Esophagus muscularis mucosa (tissue), 4 donors: ENCODE data around the gene LTV1. TPM values are rescaled to one million over a fixed set of nuclear protein-coding genes. Genes with fewer than 3 reads are reported as not detected.

Source experiments
- DNase-seq: peaks from one replicate; pipeline ENCODE4 v3.0.0-alpha.2; 2017; ENCODE audit errors: extremely low spot score
- H3K27ac ChIP-seq, 4 donors: fragments of 200-600 bp; sonication (generic); replicated peaks in 1 of 4; 1 replicate in 3 of 4; 2 replicates in 1 of 4; pipeline ENCODE4 v1.5.1; 2016 to 2019; ENCODE audit warnings: mild to moderate bottlenecking in 1 of 4
- H3K27me3 ChIP-seq, 4 donors: fragments of 200-600 bp; sonication (generic); one replicate each; pipeline versions ENCODE4 v1.5.1 to v1.6.0; 2016 to 2019
- H3K36me3 ChIP-seq, 4 donors: fragments of 200-600 bp; sonication (generic); one replicate each; pipeline ENCODE4 v1.5.1; 2016 to 2019
- H3K4me1 ChIP-seq, 4 donors: fragments of 200-600 bp; sonication (generic); one replicate each; pipeline ENCODE4 v1.5.1; 2016 to 2019
- H3K4me3 ChIP-seq, 4 donors: fragments of 200-600 bp; sonication (generic); 1 replicate in 2 of 4; 2 replicates in 2 of 4; pipeline ENCODE4 v1.5.1; 2016 to 2019; ENCODE audit warnings: mild to moderate bottlenecking in 4 of 4, moderate library complexity in 1 of 4
- H3K9me3 ChIP-seq, 4 donors: fragments of 200-600 bp; sonication (generic); 1 replicate in 3 of 4; 2 replicates in 1 of 4; pipeline ENCODE4 v1.5.1; 2016 to 2019
- EP300 ChIP-seq: sonication (generic); formaldehyde crosslinking; IDR thresholded peaks from one replicate; pipeline ENCODE4 v1.6.1; 2017; ENCODE audit warnings: antibody characterized with exemption
- POLR2A ChIP-seq: fragments of 450-650 bp; IDR thresholded peaks from one replicate; pipeline ENCODE4 v1.6.1; 2017; ENCODE audit warnings: antibody characterized with exemption, moderate library complexity, mild to moderate bottlenecking, low read depth
- POLR2AphosphoS5 ChIP-seq, 2 donors: sonication (generic); formaldehyde crosslinking; IDR thresholded peaks; one replicate each; pipeline ENCODE4 v1.6.1; 2017; ENCODE audit warnings: antibody characterized with exemption in 2 of 2
- WGBS: methylation state at CpG from one replicate; pipeline ENCODE4 v1.1.5; 2018; 5-methylcytosine and 5-hydroxymethylcytosine counted together
- intact Hi-C: fragments of 100-400 bp; cut with DNase I; formaldehyde crosslinking; loops from one replicate; pipeline ENCODE4 v1.15.1; 2023
- total RNA-seq, 4 donors: library from RNA; depleted of rRNA; stranded (reverse); fragments of >200 nt; gene quantifications; one replicate each; pipeline versions ENCODE4 v1.1.0 to v1.2.1, GENCODE V29; 2016
- TF ChIP-seq, protein P1 (sequence below), 3 experiments: fragments of 200-600 bp in 2 of 3; fragments of 450-650 bp in 1 of 3; sonication (generic) in 2 of 3; IDR thresholded peaks; one replicate each; pipeline ENCODE4 v1.5.1; 2017 to 2019; ENCODE audit warnings: antibody characterized with exemption in 3 of 3, mild to moderate bottlenecking in 2 of 3, moderate library complexity in 1 of 3

Gene LTV1
- total RNA-seq, 4 donors from 2014 or later, result 15.0 to 20.0 (median 18.0) TPM

GRCh38 chr6:143817621-143818020, 25.5 kb upstream of the LTV1 start:
- H3K9me3 ChIP-seq, result no peaks in the 10 kb centered on the region
- H3K27me3 ChIP-seq, result no peaks in the 10 kb centered on the region
- peaks cover 0 to 10% (median 2%) of the 10 kb centered on the region in 4 donors for H3K36me3 ChIP-seq
- peaks cover 0 to 7% (median 5%) of the 10 kb centered on the region in 4 donors for H3K4me1 ChIP-seq
- TF ChIP-seq EP300 (no peak), POLR2AphosphoS5 (IDR thresholded peaks at IDR 0.05) (no peak), POLR2A (no peak)
- TF ChIP-seq, protein P1, sequence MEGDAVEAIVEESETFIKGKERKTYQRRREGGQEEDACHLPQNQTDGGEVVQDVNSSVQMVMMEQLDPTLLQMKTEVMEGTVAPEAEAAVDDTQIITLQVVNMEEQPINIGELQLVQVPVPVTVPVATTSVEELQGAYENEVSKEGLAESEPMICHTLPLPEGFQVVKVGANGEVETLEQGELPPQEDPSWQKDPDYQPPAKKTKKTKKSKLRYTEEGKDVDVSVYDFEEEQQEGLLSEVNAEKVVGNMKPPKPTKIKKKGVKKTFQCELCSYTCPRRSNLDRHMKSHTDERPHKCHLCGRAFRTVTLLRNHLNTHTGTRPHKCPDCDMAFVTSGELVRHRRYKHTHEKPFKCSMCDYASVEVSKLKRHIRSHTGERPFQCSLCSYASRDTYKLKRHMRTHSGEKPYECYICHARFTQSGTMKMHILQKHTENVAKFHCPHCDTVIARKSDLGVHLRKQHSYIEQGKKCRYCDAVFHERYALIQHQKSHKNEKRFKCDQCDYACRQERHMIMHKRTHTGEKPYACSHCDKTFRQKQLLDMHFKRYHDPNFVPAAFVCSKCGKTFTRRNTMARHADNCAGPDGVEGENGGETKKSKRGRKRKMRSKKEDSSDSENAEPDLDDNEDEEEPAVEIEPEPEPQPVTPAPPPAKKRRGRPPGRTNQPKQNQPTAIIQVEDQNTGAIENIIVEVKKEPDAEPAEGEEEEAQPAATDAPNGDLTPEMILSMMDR (IDR thresholded peaks at IDR 0.05), result no peak
- intact Hi-C loops, result no loop called here
- no peak overlapping the region for H3K27ac ChIP-seq
- H3K4me3 ChIP-seq, result no peak overlapping the region
- DNase-seq, result no peak

DNA sequence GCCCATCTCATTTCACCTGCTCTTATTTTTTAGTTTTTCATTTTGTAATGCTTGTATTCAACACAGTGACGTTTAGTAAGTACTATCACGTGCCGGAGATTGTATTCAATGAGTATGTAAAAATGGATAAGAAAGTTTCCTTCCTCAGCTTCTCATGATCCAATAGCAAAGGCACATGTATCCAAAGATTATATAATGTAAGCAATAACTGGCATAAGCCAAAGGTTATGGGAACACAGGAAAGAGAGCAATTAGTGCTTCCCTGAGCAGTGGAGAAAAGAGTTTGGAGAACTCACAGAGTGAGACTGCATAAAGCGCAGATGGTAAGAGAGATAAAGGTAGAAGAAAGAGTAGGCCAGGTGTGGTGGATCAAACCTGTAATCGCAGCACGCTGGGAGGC, 21.8 kb upstream of the LTV1 start:
- peaks cover 0 to 20% (median 8%) of the 10 kb centered on the region in 4 donors for H3K36me3 ChIP-seq
- H3K4me1 ChIP-seq, result peaks cover 3 to 17% (median 11%) of the 10 kb centered on the region in 4 donors
- no peaks in the 10 kb centered on the region for H3K9me3 ChIP-seq
- H3K27me3 ChIP-seq, result no peaks in the 10 kb centered on the region
- intact Hi-C loops, result no loop called here
- WGBS, result 81% methylated on average over 6 of the region's 6 CpGs
- H3K4me3 ChIP-seq, result no peak overlapping the region
- H3K27ac ChIP-seq, result no peak overlapping the region
- TF ChIP-seq, protein P1 (IDR thresholded peaks at IDR 0.05), result no peak
- TF ChIP-seq POLR2A (no peak), POLR2AphosphoS5 (IDR thresholded peaks at IDR 0.05) (no peak), EP300 (no peak)
- DNase-seq, result no peak

DNA sequence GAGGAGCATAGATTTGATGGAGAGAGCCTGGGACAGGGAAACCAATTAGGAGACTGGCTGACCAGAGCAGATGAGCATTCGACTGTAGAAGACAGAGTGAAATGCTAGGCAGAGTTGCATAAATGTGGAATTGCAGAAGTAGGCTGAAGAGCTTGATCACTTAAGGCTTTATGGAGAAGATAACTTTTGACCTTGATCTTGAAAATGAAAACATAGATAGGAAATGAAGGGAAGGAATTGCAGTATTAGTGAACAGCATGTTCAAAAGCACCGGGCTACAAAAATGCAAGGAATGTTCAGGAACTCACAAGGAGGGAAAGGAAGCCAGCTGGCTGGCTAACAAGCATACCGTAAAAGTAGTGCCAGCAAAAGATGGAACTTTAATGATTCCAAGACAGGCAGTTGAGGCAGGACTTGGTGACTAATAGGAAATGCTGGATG, 20.5 kb upstream of the LTV1 start:
- no peak overlapping the region for H3K4me3 ChIP-seq
- intact Hi-C loops, result no loop called here
- H3K9me3 ChIP-seq, result no peaks in the 10 kb centered on the region
- H3K27ac ChIP-seq, result peak overlapping the region in 3 of 4 donors; percentile 11 to 46 (median 28)
- H3K27me3 ChIP-seq, result no peaks in the 10 kb centered on the region
- H3K36me3 ChIP-seq, result peaks cover 0 to 20% (median 8%) of the 10 kb centered on the region in 4 donors
- TF ChIP-seq POLR2A, result no peak
- TF ChIP-seq POLR2AphosphoS5 (IDR thresholded peaks at IDR 0.05), result no peak
- no peak for TF ChIP-seq EP300
- peaks cover 3 to 17% (median 11%) of the 10 kb centered on the region in 4 donors for H3K4me1 ChIP-seq
- 48% methylated on average over 3 of the region's 3 CpGs for WGBS
- DNase-seq, result no peak

GRCh38 chr6:143823548-143823947, 19.6 kb upstream of the LTV1 start:
- WGBS, result 86% methylated on average over 6 of the region's 6 CpGs
- no peak overlapping the region for H3K4me3 ChIP-seq
- DNase-seq, result no peak
- H3K9me3 ChIP-seq, result no peaks in the 10 kb centered on the region
- peaks cover 3 to 17% (median 11%) of the 10 kb centered on the region in 4 donors for H3K4me1 ChIP-seq
- peaks cover 0 to 20% (median 8%) of the 10 kb centered on the region in 4 donors for H3K36me3 ChIP-seq
- intact Hi-C loops, result no loop called here
- H3K27me3 ChIP-seq, result no peaks in the 10 kb centered on the region
- peak; percentile 23 to 49 for TF ChIP-seq POLR2AphosphoS5 (IDR thresholded peaks at IDR 0.05)
- TF ChIP-seq EP300, result no peak
- H3K27ac ChIP-seq, result no peak overlapping the region

DNA sequence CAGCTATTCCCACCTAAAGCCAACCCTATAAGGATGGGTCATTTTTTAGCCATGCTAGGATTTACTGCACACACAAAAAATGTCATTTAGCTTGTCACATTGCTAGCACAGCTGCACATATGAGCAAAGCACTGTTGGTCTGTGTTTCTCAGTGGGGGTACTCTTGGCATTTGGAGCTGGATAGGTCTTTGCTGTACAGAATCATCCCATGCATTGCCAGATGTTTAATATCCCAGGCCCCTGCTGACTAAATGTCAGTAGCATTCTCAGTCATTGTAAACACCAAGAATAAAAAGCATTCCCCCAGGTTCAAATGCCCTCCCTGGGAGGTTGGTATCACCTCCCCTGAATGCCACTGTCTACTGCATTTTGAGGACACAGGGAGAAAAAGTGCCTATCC, 14.6 kb upstream of the LTV1 start:
- peaks cover 0 to under 1% (median 0%) of the 10 kb centered on the region in 4 donors for H3K4me1 ChIP-seq
- TF ChIP-seq EP300 (no peak), POLR2A (no peak), POLR2AphosphoS5 (IDR thresholded peaks at IDR 0.05) (no peak)
- TF ChIP-seq, protein P1 (IDR thresholded peaks at IDR 0.05), result no peak
- peaks cover 0 to 13% (median 5%) of the 10 kb centered on the region in 4 donors for H3K36me3 ChIP-seq
- DNase-seq, result no peak
- H3K4me3 ChIP-seq, result no peak overlapping the region
- intact Hi-C loops, result no loop called here
- no peaks in the 10 kb centered on the region for H3K27me3 ChIP-seq
- no peaks in the 10 kb centered on the region for H3K9me3 ChIP-seq
- no peak overlapping the region for H3K27ac ChIP-seq

- no peak overlapping the region for H3K4me3 ChIP-seq
- TF ChIP-seq POLR2AphosphoS5 (IDR thresholded peaks at IDR 0.05) (no peak), EP300 (no peak), POLR2A (no peak)
- TF ChIP-seq, protein P1 (IDR thresholded peaks at IDR 0.05), result no peak
- no peak overlapping the region for H3K27ac ChIP-seq
- H3K36me3 ChIP-seq, result no peaks in the 10 kb centered on the region
- no peaks in the 10 kb centered on the region for H3K27me3 ChIP-seq
- 94% methylated on average over 2 of the region's 2 CpGs for WGBS
- intact Hi-C loops, result no loop called here
- DNase-seq, result no peak
- H3K9me3 ChIP-seq, result no peaks in the 10 kb centered on the region
- no peaks in the 10 kb centered on the region for H3K4me1 ChIP-seq
Observed at GRCh38 chr6:143836150-143836549, 7.0 kb upstream of the LTV1 start.
